ENCODE data around the gene HIPK1.

The HIPK1 gene

DNA sequence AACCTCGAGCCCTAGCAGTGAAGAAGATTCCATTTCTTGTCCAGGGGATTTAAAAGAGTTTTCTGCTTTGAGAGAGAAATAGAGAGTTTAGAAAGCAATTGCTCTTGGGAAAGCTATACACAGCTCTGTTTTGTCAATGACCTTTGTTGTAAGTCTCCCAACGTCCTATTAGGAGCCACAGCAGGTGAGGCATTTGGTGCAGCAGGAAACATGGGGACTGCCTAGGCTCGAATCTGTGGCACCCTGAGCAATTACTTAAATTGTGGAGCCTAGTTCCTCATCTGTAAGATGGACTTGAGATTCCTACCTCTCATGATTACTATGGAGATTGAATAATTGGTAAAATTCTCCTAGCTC is 15.8 kb upstream of the HIPK1 start:
- Histone ChIP-seq H3K27ac (ENCODE audit: low read depth, low read length) (no peak overlapping the region), H3K9me2 (replicated peaks; ENCODE audit: insufficient read depth, low read length) (no peaks in the 10 kb centered on the region), H3F3A (ENCODE audit: insufficient read depth) (no peaks in the 10 kb centered on the region), H3K36me3 (ENCODE audit: low read length) (peaks cover 23% of the 10 kb centered on the region; the same call in 1 of the 2 replicates), H3K9ac (ENCODE audit: low read length) (no peak overlapping the region), H2AFZ (ENCODE audit: low read depth, low read length, severe bottlenecking) (no peak overlapping the region), H3K9me3 (ENCODE audit: insufficient read depth, low read length) (no peaks in the 10 kb centered on the region), H3K4me3 (ENCODE audit: insufficient read depth, low read length, poor library complexity, severe bottlenecking) (no peak overlapping the region), H3K79me2 (ENCODE audit: insufficient read depth, low read length) (no peaks in the 10 kb centered on the region; the same call in 1 of the 2 replicates), H4K20me1 (ENCODE audit: low read depth, low read length) (no peaks in the 10 kb centered on the region), H3K27me3 (ENCODE audit: low read length) (no peaks in the 10 kb centered on the region), H3K4me2 (ENCODE audit: low read depth, low read length, poor library complexity, severe bottlenecking) (no peak overlapping the region)
- TF ChIP-seq EZH2phosphoT487 (conservative IDR thresholded peaks at IDR 0.05; ENCODE audit: low read length), result no peak
- TF ChIP-seq, protein P1, sequence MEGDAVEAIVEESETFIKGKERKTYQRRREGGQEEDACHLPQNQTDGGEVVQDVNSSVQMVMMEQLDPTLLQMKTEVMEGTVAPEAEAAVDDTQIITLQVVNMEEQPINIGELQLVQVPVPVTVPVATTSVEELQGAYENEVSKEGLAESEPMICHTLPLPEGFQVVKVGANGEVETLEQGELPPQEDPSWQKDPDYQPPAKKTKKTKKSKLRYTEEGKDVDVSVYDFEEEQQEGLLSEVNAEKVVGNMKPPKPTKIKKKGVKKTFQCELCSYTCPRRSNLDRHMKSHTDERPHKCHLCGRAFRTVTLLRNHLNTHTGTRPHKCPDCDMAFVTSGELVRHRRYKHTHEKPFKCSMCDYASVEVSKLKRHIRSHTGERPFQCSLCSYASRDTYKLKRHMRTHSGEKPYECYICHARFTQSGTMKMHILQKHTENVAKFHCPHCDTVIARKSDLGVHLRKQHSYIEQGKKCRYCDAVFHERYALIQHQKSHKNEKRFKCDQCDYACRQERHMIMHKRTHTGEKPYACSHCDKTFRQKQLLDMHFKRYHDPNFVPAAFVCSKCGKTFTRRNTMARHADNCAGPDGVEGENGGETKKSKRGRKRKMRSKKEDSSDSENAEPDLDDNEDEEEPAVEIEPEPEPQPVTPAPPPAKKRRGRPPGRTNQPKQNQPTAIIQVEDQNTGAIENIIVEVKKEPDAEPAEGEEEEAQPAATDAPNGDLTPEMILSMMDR (IDR thresholded peaks at IDR 0.05; ENCODE audit: insufficient read depth, low read length, poor library complexity, severe bottlenecking), result no peak

DNA sequence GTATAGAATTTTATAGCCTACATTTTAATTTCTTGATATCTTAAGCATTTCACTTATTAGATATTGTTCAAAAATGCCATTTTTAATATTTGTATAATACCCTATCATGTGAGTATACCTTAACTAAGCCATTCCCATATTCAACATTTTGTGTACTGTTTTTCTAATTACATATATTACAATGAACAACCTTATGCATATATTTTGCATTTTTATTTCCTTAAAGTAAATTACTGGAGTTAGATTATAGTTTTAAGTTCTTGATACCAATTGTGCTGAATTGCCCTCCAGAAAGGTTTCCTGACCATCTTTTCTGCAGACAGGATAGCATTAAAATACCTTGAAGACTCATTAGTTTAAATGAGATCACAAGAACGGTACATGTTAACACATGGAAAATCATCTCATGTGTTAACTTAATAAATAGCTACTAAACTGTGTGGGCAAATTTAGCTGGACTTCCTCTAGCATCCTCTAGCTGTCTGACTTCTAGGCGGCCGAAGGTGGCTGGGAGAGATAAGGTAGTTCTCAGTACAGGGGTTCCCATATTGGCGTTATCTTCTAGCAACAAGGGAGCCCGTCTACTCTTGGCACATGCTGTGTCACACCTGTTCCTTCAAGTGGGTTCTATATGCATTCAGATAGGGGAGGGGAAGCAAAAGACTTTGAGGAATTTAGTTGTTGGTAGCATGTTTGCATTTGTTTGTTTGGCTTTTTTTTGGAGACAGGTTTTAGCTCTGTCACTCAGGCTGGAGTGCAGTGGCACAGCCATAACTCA is 15.0 kb upstream of the HIPK1 start:
- no peaks in the 10 kb centered on the region for H3K27me3 ChIP-seq (ENCODE audit: low read length)
- no peaks in the 10 kb centered on the region; the same call in 1 of the 2 replicates for H3K79me2 ChIP-seq (ENCODE audit: insufficient read depth, low read length)
- peaks cover 19% of the 10 kb centered on the region; the same call in 1 of the 2 replicates for H3K36me3 ChIP-seq (ENCODE audit: low read length)

DNA sequence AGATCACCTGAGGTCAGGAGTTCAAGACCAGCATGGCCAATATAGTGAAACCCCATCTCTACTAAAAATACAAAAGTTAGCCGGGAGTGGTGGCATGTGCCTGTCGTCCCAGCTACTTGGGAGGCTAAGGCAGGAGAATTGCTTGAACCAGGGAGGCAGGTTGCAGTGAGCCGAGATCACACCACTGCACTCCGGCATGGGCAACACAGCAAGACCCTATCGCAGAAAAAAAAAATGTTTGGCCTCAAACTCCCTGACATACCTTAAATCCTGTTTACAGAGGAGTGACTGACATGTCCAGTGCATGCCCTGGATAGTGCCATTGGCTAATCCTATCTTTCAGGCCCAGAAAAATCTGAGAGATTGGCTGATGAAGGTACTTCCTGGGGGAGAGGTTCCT is 12.2 kb upstream of the HIPK1 start:
- no peaks in the 10 kb centered on the region for H3K9me2 ChIP-seq (replicated peaks; ENCODE audit: insufficient read depth, low read length)
- H3K4me2 ChIP-seq (ENCODE audit: low read depth, low read length, poor library complexity, severe bottlenecking), result no peak overlapping the region
- no peak overlapping the region for H3K27ac ChIP-seq (ENCODE audit: low read depth, low read length)
- H3K9me3 ChIP-seq (ENCODE audit: insufficient read depth, low read length), result no peaks in the 10 kb centered on the region
- H3K9ac ChIP-seq (ENCODE audit: low read length), result no peak overlapping the region
- H3K4me3 ChIP-seq (ENCODE audit: insufficient read depth, low read length, poor library complexity, severe bottlenecking), result no peak overlapping the region
- H3K27me3 ChIP-seq (ENCODE audit: low read length), result no peaks in the 10 kb centered on the region
- H4K20me1 ChIP-seq (ENCODE audit: low read depth, low read length), result no peaks in the 10 kb centered on the region
- TF ChIP-seq EZH2phosphoT487 (conservative IDR thresholded peaks at IDR 0.05; ENCODE audit: low read length), result no peak
- TF ChIP-seq, protein P1 (IDR thresholded peaks at IDR 0.05; ENCODE audit: insufficient read depth, low read length, poor library complexity, severe bottlenecking), result no peak
- 0 out of 2 replicates have a peak, but pooled peaks cover 3% of the 10 kb centered on the region for H3K36me3 ChIP-seq (ENCODE audit: low read length)
- no peaks in the 10 kb centered on the region for H3F3A ChIP-seq (ENCODE audit: insufficient read depth)
- no peak overlapping the region for H2AFZ ChIP-seq (ENCODE audit: low read depth, low read length, severe bottlenecking)
- H3K79me2 ChIP-seq (ENCODE audit: insufficient read depth, low read length), result no peaks in the 10 kb centered on the region; the same call in 1 of the 2 replicates

More for the DNA sequence above, 15.0 kb upstream of the HIPK1 start:
- Histone ChIP-seq H3K9ac (ENCODE audit: low read length) (no peak overlapping the region), H3F3A (ENCODE audit: insufficient read depth) (no peaks in the 10 kb centered on the region), H2AFZ (ENCODE audit: low read depth, low read length, severe bottlenecking) (no peak overlapping the region), H3K27ac (ENCODE audit: low read depth, low read length) (no peak overlapping the region), H3K9me3 (ENCODE audit: insufficient read depth, low read length) (no peaks in the 10 kb centered on the region), H4K20me1 (ENCODE audit: low read depth, low read length) (no peaks in the 10 kb centered on the region), H3K4me3 (ENCODE audit: insufficient read depth, low read length, poor library complexity, severe bottlenecking) (no peak overlapping the region), H3K4me2 (ENCODE audit: low read depth, low read length, poor library complexity, severe bottlenecking) (no peak overlapping the region), H3K9me2 (replicated peaks; ENCODE audit: insufficient read depth, low read length) (no peaks in the 10 kb centered on the region)
- TF ChIP-seq, protein P1 (IDR thresholded peaks at IDR 0.05; ENCODE audit: insufficient read depth, low read length, poor library complexity, severe bottlenecking), result no peak
- no peak for TF ChIP-seq EZH2phosphoT487 (conservative IDR thresholded peaks at IDR 0.05; ENCODE audit: low read length)

Measured in SU-DHL-6 (cell line).